ENCODE data around the gene LUZP1. TPM values are rescaled to one million over a fixed set of nuclear protein-coding genes. Genes with fewer than 3 reads are reported as not detected.

LUZP1 gene
- polyA plus RNA-seq, 1 of the 3 experiments (the other 2 are of a cell fraction) = 8.9 TPM

GRCh38 chr1:23194119-23194984 lies 25.7 kb upstream of the LUZP1 start:
- H4K20me1 ChIP-seq (ENCODE audit: insufficient read depth) = no peaks in the 10 kb centered on the region
- H3K9me2 ChIP-seq = no peaks in the 10 kb centered on the region
- H3K27ac ChIP-seq (ENCODE audit: low read depth in 2 of 2, low read length in 1 of 2) = peak overlapping the region; percentile 54 to 93; a peak in 3 of 4 replicates
- no peaks in the 10 kb centered on the region for H3K79me2 ChIP-seq (ENCODE audit: insufficient read depth)
- peak overlapping the region; percentile 68 for H3K9ac ChIP-seq
- H3K4me2 ChIP-seq = peak overlapping the region; percentile 71
- H3K36me3 ChIP-seq (replicated peaks in 1 of 2; ENCODE audit: control insufficient read depth in 1 of 2, insufficient read depth in 2 of 2, low read length in 1 of 2) = no peaks in the 10 kb centered on the region
- no peaks in the 10 kb centered on the region for H3K9me3 ChIP-seq
- H3K4me1 ChIP-seq (ENCODE audit: control insufficient read depth in 1 of 2, insufficient read depth in 2 of 2, low read depth in 1 of 2, low read length in 1 of 2) = peaks cover 4 to 19% of the 10 kb centered on the region in 2 experiments; a peak in 3 of 4 replicates
- POLR2A ChIA-PET = no interaction called here
- H3K4me3 ChIP-seq (ENCODE audit: low read depth in 2 of 2, low read length in 1 of 2) = peak overlapping the region in 1 of 2 experiments; percentile 27; a peak in 1 of 4 replicates
- H2AFZ ChIP-seq (ENCODE audit: low read depth) = peak overlapping the region; percentile 5; the same call in 1 of the 2 replicates
- peaks cover 50% of the 10 kb centered on the region for H3F3A ChIP-seq (replicated peaks; ENCODE audit: insufficient read depth)
- 16% methylated on average over 11 of the region's 11 CpGs for WGBS (ENCODE audit: low lambda C conversion rate)
- no peak for DNase-seq
- H3K27me3 ChIP-seq (ENCODE audit: insufficient read depth) = no peaks in the 10 kb centered on the region
- CTCF ChIA-PET = interaction anchor here (0.8 to 5.4 kb wide), 7 partner anchors 10 to 217 kb away, joined by 3 to 67 read pairs (median 7); partner anchors contain the start of gene HTR1D
- TF ChIP-seq SMC3 (IDR thresholded peaks at IDR 0.05; ENCODE audit: low read depth, low read length) = no peak
- peak; percentile 47; the same call in 1 of the 2 replicates for TF ChIP-seq PBX3 (IDR thresholded peaks at IDR 0.05)
- no peak for TF ChIP-seq FOXJ3 (CRISPR knock-in tag; IDR thresholded peaks at IDR 0.05)
- TF ChIP-seq RXRA (IDR thresholded peaks at IDR 0.05; ENCODE audit: borderline replicate concordance, low read depth) = no peak
- no peak for TF ChIP-seq RFX5 (IDR thresholded peaks at IDR 0.05; ENCODE audit: low read length)
- TF ChIP-seq USF2 (IDR thresholded peaks at IDR 0.05; ENCODE audit: borderline replicate concordance, low read depth, low read length) = no peak
- peak; percentile 97 for TF ChIP-seq TCF12 (IDR thresholded peaks at IDR 0.05)
- TF ChIP-seq MAX (IDR thresholded peaks at IDR 0.05; ENCODE audit: low read depth) = no peak
- peak; percentile 26; the same call in 1 of the 2 replicates for TF ChIP-seq JUND (IDR thresholded peaks at IDR 0.05)
- no peak for TF ChIP-seq RAD21 (IDR thresholded peaks at IDR 0.05; ENCODE audit: low read length)
- TF ChIP-seq CHD2 (IDR thresholded peaks at IDR 0.05; ENCODE audit: low read length, partially characterized antibody) = no peak
- peak; percentile 84 for TF ChIP-seq POLR2AphosphoS5 (IDR thresholded peaks at IDR 0.05; ENCODE audit: low read depth, low read length)
- no peak for TF ChIP-seq YY1 (IDR thresholded peaks at IDR 0.05; ENCODE audit: low read depth)
- TF ChIP-seq MXI1 (IDR thresholded peaks at IDR 0.05; ENCODE audit: low read depth, low read length) = no peak
- TF ChIP-seq FOXM1 (IDR thresholded peaks at IDR 0.05; ENCODE audit: low read depth) = peak; percentile 61; the same call in 1 of the 2 replicates
- TF ChIP-seq GATA2 (CRISPR knock-in tag; IDR thresholded peaks at IDR 0.05) = no peak
- TF ChIP-seq REST (IDR thresholded peaks at IDR 0.05; ENCODE audit: low read depth, low read length) = no peak
- peak; percentile 80 for TF ChIP-seq NFIC (IDR thresholded peaks at IDR 0.05; ENCODE audit: borderline replicate concordance)
- TF ChIP-seq SIN3A (IDR thresholded peaks at IDR 0.05; ENCODE audit: borderline replicate concordance, low read depth, low read length) = peak; percentile 85; the same call in 1 of the 2 replicates
- TF ChIP-seq TAF1 (IDR thresholded peaks at IDR 0.05; ENCODE audit: borderline replicate concordance, low read depth, low read length) = no peak
- no peak for TF ChIP-seq RCOR1 (IDR thresholded peaks at IDR 0.05; ENCODE audit: low read length)
- no peak for TF ChIP-seq USF1 (IDR thresholded peaks at IDR 0.05; ENCODE audit: borderline replicate concordance, low read depth)
- TF ChIP-seq ZBTB33 (IDR thresholded peaks at IDR 0.05; ENCODE audit: borderline replicate concordance, low read depth) = no peak
- no peak for TF ChIP-seq EZH2phosphoT487 (IDR thresholded peaks at IDR 0.05; ENCODE audit: borderline replicate concordance, low read depth)
